K562 (cell line): ENCODE results near the gene CAPRIN1. TPM values are rescaled to one million over a fixed set of nuclear protein-coding genes. Genes with fewer than 3 reads are reported as not detected.

ENCODE experiments used
- CBX3 ChIP-seq, 2 experiments: IDR thresholded peaks; 1 replicate in 1 of 2; 2 replicates in 1 of 2; pipeline ENCODE4 v1.6.1; 2012; ENCODE audit warnings: inconsistent platforms in 2 of 2, low read length in 2 of 2, borderline replicate concordance in 1 of 2, control low read depth in 1 of 2
- ETV5 ChIP-seq: sonication (generic); formaldehyde crosslinking; IDR thresholded peaks from 2 replicates; pipeline ENCODE4 v1.4.0; 2020; ENCODE audit warnings: low read depth, mild to moderate bottlenecking, missing genetic modification reagents
- KDM1A ChIP-seq, 2 experiments: fragments of 450-650 bp; IDR thresholded peaks; 2 replicates each; pipeline ENCODE4 v1.6.1; 2016; ENCODE audit warnings: mild to moderate bottlenecking in 2 of 2
- MTF1 ChIP-seq: fragments of 250-450 bp; sonication (Bioruptor Pico); IDR thresholded peaks from 2 replicates; pipeline ENCODE4 v1.9.0; 2021; ENCODE audit warnings: moderate library complexity, mild to moderate bottlenecking, inconsistent platforms, borderline replicate concordance
- NFRKB ChIP-seq: fragments of 450-650 bp; IDR thresholded peaks from 2 replicates; pipeline ENCODE4 v1.6.1; 2016; ENCODE audit warnings: low read depth
- POU5F1 ChIP-seq: fragments of 150-350 bp; IDR thresholded peaks from 2 replicates; pipeline ENCODE4 v1.6.1; 2014; ENCODE audit warnings: borderline replicate concordance, low read length, low read depth, mild to moderate bottlenecking; ENCODE audit not compliant: partially characterized antibody
- RBM34 ChIP-seq: fragments of 200-400 bp; formaldehyde crosslinking; IDR thresholded peaks from 2 replicates; pipeline ENCODE4 v1.6.1; 2018; ENCODE audit warnings: low read length, borderline replicate concordance; ENCODE audit not compliant: insufficient read depth
- SAFB ChIP-seq: fragments of 200-400 bp; formaldehyde crosslinking; IDR thresholded peaks from 2 replicates; pipeline ENCODE4 v1.6.1; 2017; ENCODE audit warnings: low read depth, low read length, borderline replicate concordance
- ZBTB8A ChIP-seq: fragments of 450-650 bp; IDR thresholded peaks from 2 replicates; pipeline ENCODE4 v1.6.1; 2018; ENCODE audit warnings: mild to moderate bottlenecking, moderate library complexity; ENCODE audit not compliant: partially characterized antibody
- polyA plus RNA-seq, 8 experiments: library from polyadenylated mRNA; depleted of rRNA in 4 of 8; stranded (reverse) in 5 of 8; unstranded in 3 of 8; fragments of >200 nt; fragmentation: Nextera tagmentation in 2 of 8; fragmentation: Illumina TruSeq in 1 of 8; extraction: Ambion mirVana in 2 of 8; extraction: Trizol in 1 of 8; gene quantifications; 2 replicates each; pipeline versions ENCODE4 v1.2.1 to v1.2.3, GENCODE V29; 2011 to 2014; ENCODE audit warnings: inconsistent platforms in 1 of 8, missing spikeins in 1 of 8
- total RNA-seq, 7 experiments: library from RNA; depleted of rRNA in 6 of 7; stranded (reverse); fragments of >200 nt in 6 of 7; fragmentation: Illumina TruSeq in 2 of 7; extraction: Trizol in 2 of 7; gene quantifications; 2 replicates each; pipeline versions ENCODE4 v1.2.1 to v1.2.3, GENCODE V29; 2011 to 2021; ENCODE audit warnings: low replicate concordance in 1 of 7
- TF ChIP-seq, protein P1 (sequence below): fragments of 250-450 bp; sonication (Bioruptor Pico); IDR thresholded peaks from 2 replicates; pipeline ENCODE4 v1.5.0; 2021
- TF ChIP-seq, protein P2 (sequence below): IDR thresholded peaks from 3 replicates; pipeline ENCODE4 v1.6.1; 2011; ENCODE audit warnings: borderline replicate concordance, mild to moderate bottlenecking, moderate library complexity; ENCODE audit not compliant: insufficient read length; ENCODE audit errors: extremely low read depth
- TF ChIP-seq, protein P3 (sequence below): fragments of 250-450 bp; sonication (Bioruptor Pico); IDR thresholded peaks from 2 replicates; pipeline ENCODE4 v1.5.0; 2020; ENCODE audit warnings: mild to moderate bottlenecking, borderline replicate concordance
- TF ChIP-seq, protein P4 (sequence below): fragments of 250-450 bp; sonication (Bioruptor Pico); IDR thresholded peaks from 2 replicates; pipeline ENCODE4 v1.4.0; 2020; ENCODE audit warnings: borderline replicate concordance
- TF ChIP-seq, protein P5 (sequence below): fragments of 450-650 bp; formaldehyde crosslinking; IDR thresholded peaks from 2 replicates; pipeline ENCODE4 v1.4.0; 2022; ENCODE audit warnings: missing genetic modification characterization

Gene CAPRIN1
- total and polyA plus RNA-seq, 9 of the 15 experiments (the other 6 are each of a cell fraction or from before 2014, with no cell fraction given), result 49.6 to 271 (median 244) TPM

DNA sequence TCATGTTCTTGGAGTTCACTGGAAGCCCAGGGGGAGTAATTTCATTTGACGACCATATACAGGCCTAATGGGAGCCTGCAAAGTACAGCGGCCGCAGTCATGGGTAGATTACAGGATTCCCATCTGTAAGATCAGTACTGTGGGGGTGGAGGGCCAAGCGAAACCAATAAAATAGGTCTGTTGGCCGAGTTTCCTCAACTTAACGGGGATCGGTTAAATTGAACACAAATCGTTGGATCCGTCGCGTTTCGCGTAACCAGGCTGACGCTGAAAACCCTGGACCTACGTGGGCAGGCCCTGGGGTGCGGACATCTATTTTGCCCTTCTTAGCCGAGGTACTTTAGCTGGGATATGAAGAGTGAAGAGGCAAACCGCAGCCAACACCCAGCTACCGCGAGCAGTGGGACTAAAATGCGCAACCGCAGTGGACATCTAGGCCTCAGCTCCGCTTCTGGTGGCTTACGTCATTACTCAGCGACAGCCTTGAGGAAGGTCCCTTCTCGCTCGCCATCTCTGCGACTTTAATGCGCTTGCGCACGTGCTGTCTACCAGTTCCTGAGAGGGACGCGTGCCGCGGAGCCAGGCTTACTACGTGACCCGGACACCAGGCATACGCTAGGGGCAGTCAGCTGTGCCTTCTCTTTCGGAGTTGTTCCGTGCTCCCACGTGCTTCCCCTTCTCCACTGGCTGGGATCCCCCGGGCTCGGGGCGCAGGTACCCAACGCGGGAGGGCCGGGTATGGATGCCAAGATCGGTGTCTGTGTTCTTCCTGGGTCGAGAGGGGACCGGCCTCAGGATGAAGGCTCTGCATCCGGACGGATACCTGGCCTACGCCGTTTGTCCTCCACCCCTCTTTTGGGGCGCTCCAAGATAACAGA is 53.8 kb downstream of the CAPRIN1 start, which contains the start of gene NAT10 (continued):
- TF ChIP-seq ZBTB8A (no peak), SAFB (no peak), KDM1A (IDR thresholded peaks at IDR 0.05) (no peak; a peak in 1 of 4 replicates), ETV5 (CRISPR knock-in tag) (peak; percentile 30; the same call in 1 of the 2 replicates), RBM34 (no peak), POU5F1 (peak; percentile 46), CBX3 (IDR thresholded peaks at IDR 0.05; ENCODE audit: borderline replicate concordance in 1 of 2, low read length in 2 of 2) (no peak), MTF1 (CRISPR knock-in tag) (no peak), NFRKB (0 out of 2 replicates have a peak, but pooled peaks have one; percentile 44)
- TF ChIP-seq, protein P1, sequence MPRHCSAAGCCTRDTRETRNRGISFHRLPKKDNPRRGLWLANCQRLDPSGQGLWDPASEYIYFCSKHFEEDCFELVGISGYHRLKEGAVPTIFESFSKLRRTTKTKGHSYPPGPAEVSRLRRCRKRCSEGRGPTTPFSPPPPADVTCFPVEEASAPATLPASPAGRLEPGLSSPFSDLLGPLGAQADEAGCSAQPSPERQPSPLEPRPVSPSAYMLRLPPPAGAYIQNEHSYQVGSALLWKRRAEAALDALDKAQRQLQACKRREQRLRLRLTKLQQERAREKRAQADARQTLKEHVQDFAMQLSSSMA (CRISPR knock-in tag), result peak; percentile 91
- TF ChIP-seq, protein P2, sequence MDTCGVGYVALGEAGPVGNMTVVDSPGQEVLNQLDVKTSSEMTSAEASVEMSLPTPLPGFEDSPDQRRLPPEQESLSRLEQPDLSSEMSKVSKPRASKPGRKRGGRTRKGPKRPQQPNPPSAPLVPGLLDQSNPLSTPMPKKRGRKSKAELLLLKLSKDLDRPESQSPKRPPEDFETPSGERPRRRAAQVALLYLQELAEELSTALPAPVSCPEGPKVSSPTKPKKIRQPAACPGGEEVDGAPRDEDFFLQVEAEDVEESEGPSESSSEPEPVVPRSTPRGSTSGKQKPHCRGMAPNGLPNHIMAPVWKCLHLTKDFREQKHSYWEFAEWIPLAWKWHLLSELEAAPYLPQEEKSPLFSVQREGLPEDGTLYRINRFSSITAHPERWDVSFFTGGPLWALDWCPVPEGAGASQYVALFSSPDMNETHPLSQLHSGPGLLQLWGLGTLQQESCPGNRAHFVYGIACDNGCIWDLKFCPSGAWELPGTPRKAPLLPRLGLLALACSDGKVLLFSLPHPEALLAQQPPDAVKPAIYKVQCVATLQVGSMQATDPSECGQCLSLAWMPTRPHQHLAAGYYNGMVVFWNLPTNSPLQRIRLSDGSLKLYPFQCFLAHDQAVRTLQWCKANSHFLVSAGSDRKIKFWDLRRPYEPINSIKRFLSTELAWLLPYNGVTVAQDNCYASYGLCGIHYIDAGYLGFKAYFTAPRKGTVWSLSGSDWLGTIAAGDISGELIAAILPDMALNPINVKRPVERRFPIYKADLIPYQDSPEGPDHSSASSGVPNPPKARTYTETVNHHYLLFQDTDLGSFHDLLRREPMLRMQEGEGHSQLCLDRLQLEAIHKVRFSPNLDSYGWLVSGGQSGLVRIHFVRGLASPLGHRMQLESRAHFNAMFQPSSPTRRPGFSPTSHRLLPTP, result no peak
- TF ChIP-seq, protein P3, sequence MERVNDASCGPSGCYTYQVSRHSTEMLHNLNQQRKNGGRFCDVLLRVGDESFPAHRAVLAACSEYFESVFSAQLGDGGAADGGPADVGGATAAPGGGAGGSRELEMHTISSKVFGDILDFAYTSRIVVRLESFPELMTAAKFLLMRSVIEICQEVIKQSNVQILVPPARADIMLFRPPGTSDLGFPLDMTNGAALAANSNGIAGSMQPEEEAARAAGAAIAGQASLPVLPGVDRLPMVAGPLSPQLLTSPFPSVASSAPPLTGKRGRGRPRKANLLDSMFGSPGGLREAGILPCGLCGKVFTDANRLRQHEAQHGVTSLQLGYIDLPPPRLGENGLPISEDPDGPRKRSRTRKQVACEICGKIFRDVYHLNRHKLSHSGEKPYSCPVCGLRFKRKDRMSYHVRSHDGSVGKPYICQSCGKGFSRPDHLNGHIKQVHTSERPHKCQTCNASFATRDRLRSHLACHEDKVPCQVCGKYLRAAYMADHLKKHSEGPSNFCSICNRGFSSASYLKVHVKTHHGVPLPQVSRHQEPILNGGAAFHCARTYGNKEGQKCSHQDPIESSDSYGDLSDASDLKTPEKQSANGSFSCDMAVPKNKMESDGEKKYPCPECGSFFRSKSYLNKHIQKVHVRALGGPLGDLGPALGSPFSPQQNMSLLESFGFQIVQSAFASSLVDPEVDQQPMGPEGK (CRISPR knock-in tag), result no peak
- TF ChIP-seq, protein P4, sequence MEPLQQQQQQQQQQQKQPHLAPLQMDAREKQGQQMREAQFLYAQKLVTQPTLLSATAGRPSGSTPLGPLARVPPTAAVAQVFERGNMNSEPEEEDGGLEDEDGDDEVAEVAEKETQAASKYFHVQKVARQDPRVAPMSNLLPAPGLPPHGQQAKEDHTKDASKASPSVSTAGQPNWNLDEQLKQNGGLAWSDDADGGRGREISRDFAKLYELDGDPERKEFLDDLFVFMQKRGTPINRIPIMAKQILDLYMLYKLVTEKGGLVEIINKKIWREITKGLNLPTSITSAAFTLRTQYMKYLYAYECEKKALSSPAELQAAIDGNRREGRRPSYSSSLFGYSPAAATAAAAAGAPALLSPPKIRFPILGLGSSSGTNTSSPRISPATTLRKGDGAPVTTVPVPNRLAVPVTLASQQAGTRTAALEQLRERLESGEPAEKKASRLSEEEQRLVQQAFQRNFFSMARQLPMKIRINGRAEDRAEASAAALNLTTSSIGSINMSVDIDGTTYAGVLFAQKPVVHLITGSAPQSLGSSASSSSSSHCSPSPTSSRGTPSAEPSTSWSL (CRISPR knock-in tag), result 0 out of 2 replicates have a peak, but pooled peaks have one; percentile 27
- TF ChIP-seq, protein P5, sequence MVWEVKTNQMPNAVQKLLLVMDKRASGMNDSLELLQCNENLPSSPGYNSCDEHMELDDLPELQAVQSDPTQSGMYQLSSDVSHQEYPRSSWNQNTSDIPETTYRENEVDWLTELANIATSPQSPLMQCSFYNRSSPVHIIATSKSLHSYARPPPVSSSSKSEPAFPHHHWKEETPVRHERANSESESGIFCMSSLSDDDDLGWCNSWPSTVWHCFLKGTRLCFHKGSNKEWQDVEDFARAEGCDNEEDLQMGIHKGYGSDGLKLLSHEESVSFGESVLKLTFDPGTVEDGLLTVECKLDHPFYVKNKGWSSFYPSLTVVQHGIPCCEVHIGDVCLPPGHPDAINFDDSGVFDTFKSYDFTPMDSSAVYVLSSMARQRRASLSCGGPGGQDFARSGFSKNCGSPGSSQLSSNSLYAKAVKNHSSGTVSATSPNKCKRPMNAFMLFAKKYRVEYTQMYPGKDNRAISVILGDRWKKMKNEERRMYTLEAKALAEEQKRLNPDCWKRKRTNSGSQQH (CRISPR knock-in tag), result peak; percentile 73
